Measurements from ENCODE around the gene MAST3. TPM values are rescaled to one million over a fixed set of nuclear protein-coding genes. Genes with fewer than 3 reads are reported as not detected.

The MAST3 gene
- total and polyA plus RNA-seq, 8 donors: 13.7 to 27.5 (median 23.6) TPM

- no peak for DNase-seq
- H3K4me3 ChIP-seq: no peak overlapping the region
- peaks cover 0 to 11% (median 9%) of the 10 kb centered on the region in 3 donors for H3K4me1 ChIP-seq
- intact Hi-C loops (cut with DNase I): no loop called here
- no peak for FAIRE-seq
- 80 to 81% methylated on average over 7 of the region's 7 CpGs for WGBS, 2 donors
- no peak overlapping the region for H3K27ac ChIP-seq
- no peaks in the 10 kb centered on the region for H3K9me3 ChIP-seq
- no peak for ATAC-seq
- H3K27me3 ChIP-seq: no peaks in the 10 kb centered on the region
- no peak for TF ChIP-seq CTCF (IDR thresholded peaks at IDR 0.05)
- H3K36me3 ChIP-seq: no peaks in the 10 kb centered on the region
Observed at GRCh38 chr19:18196511-18196845, 98.9 kb downstream of the MAST3 start.

- no peaks in the 10 kb centered on the region for H3K27me3 ChIP-seq
- no peak overlapping the region for H3K27ac ChIP-seq
- no peaks in the 10 kb centered on the region for H3K9me3 ChIP-seq
- WGBS, 2 donors: 88 to 92% methylated on average over 18 of the region's 18 CpGs
- intact Hi-C loops (cut with DNase I): no loop called here
- TF ChIP-seq CTCF (IDR thresholded peaks at IDR 0.05): no peak
- FAIRE-seq (no peak), ATAC-seq (no peak), DNase-seq (no peak)
- peaks cover 0 to 11% (median 9%) of the 10 kb centered on the region in 3 donors for H3K4me1 ChIP-seq
- H3K4me3 ChIP-seq: no peak overlapping the region
- H3K36me3 ChIP-seq: no peaks in the 10 kb centered on the region
Observed at GRCh38 chr19:18197306-18197705, 99.7 kb downstream of the MAST3 start.

- WGBS, 2 donors: 80 to 82% methylated on average over 6 of the region's 6 CpGs
- Histone ChIP-seq H3K4me1 (peaks cover 0 to 14% (median 9%) of the 10 kb centered on the region in 3 donors), H3K9me3 (no peaks in the 10 kb centered on the region), H3K4me3 (no peak overlapping the region), H3K36me3 (no peaks in the 10 kb centered on the region), H3K27me3 (no peaks in the 10 kb centered on the region), H3K27ac (no peak overlapping the region)
- TF ChIP-seq CTCF (IDR thresholded peaks at IDR 0.05): no peak
- FAIRE-seq: no peak
- no peak for ATAC-seq
- DNase-seq: no peak
- intact Hi-C loops (cut with DNase I): no loop called here
Observed at GRCh38 chr19:18197941-18198340, 100.4 kb downstream of the MAST3 start.

- WGBS, 2 donors: 84 to 89% methylated on average over 6 of the region's 6 CpGs
- intact Hi-C loops (cut with DNase I): no loop called here
Observed at GRCh38 chr19:18198374-18198773, 100.8 kb downstream of the MAST3 start.

More at GRCh38 chr19:18198374-18198773, 100.8 kb downstream of the MAST3 start:
- Histone ChIP-seq H3K4me3 (no peak overlapping the region), H3K9me3 (no peaks in the 10 kb centered on the region), H3K27me3 (no peaks in the 10 kb centered on the region), H3K36me3 (no peaks in the 10 kb centered on the region), H3K27ac (no peak overlapping the region), H3K4me1 (peaks cover 0 to 15% (median 9%) of the 10 kb centered on the region in 3 donors)
- DNase-seq: no peak
- no peak for ATAC-seq
- no peak for TF ChIP-seq CTCF (IDR thresholded peaks at IDR 0.05)
- FAIRE-seq: no peak

Other genes with a start within 250 kb of the MAST3 start
- gene JAK3, start 249.8 kb upstream of the MAST3 start, total RNA-seq: 1 to 10 TPM; 1.1 to 6.6 (median 1.7) TPM
- 1 to 10 TPM; 2.9 to 4.3 TPM for gene JAK3, start 249.8 kb upstream of the MAST3 start, polyA plus RNA-seq
- 1,000 to 10,000 TPM; 1,116 to 2,379 (median 1,559) TPM for gene RPL18A, start 237.9 kb upstream of the MAST3 start, total RNA-seq
- 1,000 to 10,000 TPM; 1,339 to 1,436 TPM for gene RPL18A, start 237.9 kb upstream of the MAST3 start, polyA plus RNA-seq
- gene SLC5A5, start 225.8 kb upstream of the MAST3 start, total RNA-seq: under 1 TPM in 1 of 6 donors, not detected in 5; 0.16 TPM
- under 1 TPM in 1 of 2 donors, not detected in 1; 0.02 TPM for gene SLC5A5, start 225.8 kb upstream of the MAST3 start, polyA plus RNA-seq
- 10 to 100 TPM; 15.0 to 35.5 (median 28.9) TPM for gene CCDC124, start 164.8 kb upstream of the MAST3 start, total RNA-seq
- gene CCDC124, start 164.8 kb upstream of the MAST3 start, polyA plus RNA-seq: 10 to 100 TPM; 62.0 to 71.8 TPM
- under 1 TPM in 1 of 6 donors, not detected in 5; 0.19 TPM for gene KCNN1, start 130.7 kb upstream of the MAST3 start, total RNA-seq
- under 1 TPM; 0.08 to 0.33 TPM for gene KCNN1, start 130.7 kb upstream of the MAST3 start, polyA plus RNA-seq
- 10 to 100 TPM in 1 of 6 donors, 1 to 10 TPM in 5; 3.8 to 22.0 (median 8.1) TPM for gene ARRDC2, start 89.6 kb upstream of the MAST3 start, total RNA-seq
- gene ARRDC2, start 89.6 kb upstream of the MAST3 start, polyA plus RNA-seq: 10 to 100 TPM; 32.3 to 34.8 TPM
- gene IL12RB1, start 10.8 kb upstream of the MAST3 start, total RNA-seq: 1 to 10 TPM in 1 of 6 donors, under 1 TPM in 5; 0.19 to 1.1 (median 0.53) TPM
- under 1 TPM; 0.15 to 0.40 TPM for gene IL12RB1, start 10.8 kb upstream of the MAST3 start, polyA plus RNA-seq
- gene PIK3R2, start 55.4 kb downstream of the MAST3 start, total RNA-seq: 10 to 100 TPM; 11.6 to 21.2 (median 12.2) TPM
- gene PIK3R2, start 55.4 kb downstream of the MAST3 start, polyA plus RNA-seq: 1 to 10 TPM; 4.3 to 6.5 TPM
- 100 to 1,000 TPM in 1 of 6 donors, 10 to 100 TPM in 5; 12.2 to 108 (median 23.2) TPM for gene IFI30, start 76.0 kb downstream of the MAST3 start, total RNA-seq
- 10 to 100 TPM; 21.4 to 22.2 TPM for gene IFI30, start 76.0 kb downstream of the MAST3 start, polyA plus RNA-seq
- 1 to 10 TPM; 2.8 to 6.2 (median 4.0) TPM for gene MPV17L2, start 95.4 kb downstream of the MAST3 start, total RNA-seq
- 10 to 100 TPM in 1 of 2 donors, 1 to 10 TPM in 1; 9.9 to 10.4 TPM for gene MPV17L2, start 95.4 kb downstream of the MAST3 start, polyA plus RNA-seq
- 1 to 10 TPM in 5 of 6 donors, under 1 TPM in 1; 0.79 to 2.6 (median 1.6) TPM for gene RAB3A, start 106.3 kb downstream of the MAST3 start, total RNA-seq
- 1 to 10 TPM; 2.3 to 4.4 TPM for gene RAB3A, start 106.3 kb downstream of the MAST3 start, polyA plus RNA-seq
- under 1 TPM in 5 of 6 donors, not detected in 1; 0.12 to 0.59 (median 0.37) TPM for gene PDE4C, start 128.7 kb downstream of the MAST3 start, total RNA-seq
- gene PDE4C, start 128.7 kb downstream of the MAST3 start, polyA plus RNA-seq: 1 to 10 TPM in 1 of 2 donors, under 1 TPM in 1; 0.16 to 1.3 TPM
- gene IQCN, start 176.7 kb downstream of the MAST3 start, total RNA-seq: 1 to 10 TPM; 1.0 to 5.6 (median 1.6) TPM
- 10 to 100 TPM; 14.7 to 25.3 TPM for gene IQCN, start 176.7 kb downstream of the MAST3 start, polyA plus RNA-seq
- 100 to 1,000 TPM in 5 of 6 donors, 10 to 100 TPM in 1; 86.8 to 181 (median 137) TPM for gene JUND, start 183.8 kb downstream of the MAST3 start, total RNA-seq
- gene JUND, start 183.8 kb downstream of the MAST3 start, polyA plus RNA-seq: 100 to 1,000 TPM; 111 to 128 TPM
- gene LSM4, start 225.3 kb downstream of the MAST3 start, total RNA-seq: 10 to 100 TPM; 16.5 to 39.0 (median 33.4) TPM
- 10 to 100 TPM; 65.9 to 67.9 TPM for gene LSM4, start 225.3 kb downstream of the MAST3 start, polyA plus RNA-seq
- 10 to 100 TPM; 32.9 to 44.4 (median 37.1) TPM for gene PGPEP1, start 242.8 kb downstream of the MAST3 start, total RNA-seq
- gene PGPEP1, start 242.8 kb downstream of the MAST3 start, polyA plus RNA-seq: 10 to 100 TPM; 10.4 to 20.7 TPM

Measured in pancreas (tissue), 10 donors.